ENCODE measurements around the gene S100A10. TPM values are rescaled to one million over a fixed set of nuclear protein-coding genes. Genes with fewer than 3 reads are reported as not detected.

Gene S100A10
- total RNA-seq, 1 donor from 2014 or later: 186 TPM

GRCh38 chr1:151975311-151976014 is 18.2 kb downstream of the S100A10 start:
- H3K9me3 ChIP-seq (replicated peaks): no peaks in the 10 kb centered on the region
- no peak overlapping the region for H3K4me3 ChIP-seq
- no peak for DNase-seq
- intact Hi-C loops (cut with micrococcal nuclease): no loop called here
- H3K27me3 ChIP-seq (ENCODE audit: low read depth): no peaks in the 10 kb centered on the region
- H3K4me1 ChIP-seq: peaks cover 13% of the 10 kb centered on the region
- H3K27ac ChIP-seq (replicated peaks): no peak overlapping the region
- no peaks in the 10 kb centered on the region for H3K36me3 ChIP-seq
- TF ChIP-seq CTCF (IDR thresholded peaks at IDR 0.05; ENCODE audit: borderline replicate concordance): no peak

- no peak overlapping the region for H3K4me3 ChIP-seq
- no peak overlapping the region for H3K27ac ChIP-seq (replicated peaks)
- intact Hi-C loops (cut with micrococcal nuclease): no loop called here
- TF ChIP-seq CTCF (IDR thresholded peaks at IDR 0.05; ENCODE audit: borderline replicate concordance): no peak
- peaks cover 5% of the 10 kb centered on the region for H3K4me1 ChIP-seq
- no peak for DNase-seq
- no peaks in the 10 kb centered on the region for H3K27me3 ChIP-seq (ENCODE audit: low read depth)
- no peaks in the 10 kb centered on the region for H3K9me3 ChIP-seq (replicated peaks)
- no peaks in the 10 kb centered on the region for H3K36me3 ChIP-seq
These were observed 21.0 kb downstream of the S100A10 start for GRCh38 chr1:151972542-151973248.

DNA sequence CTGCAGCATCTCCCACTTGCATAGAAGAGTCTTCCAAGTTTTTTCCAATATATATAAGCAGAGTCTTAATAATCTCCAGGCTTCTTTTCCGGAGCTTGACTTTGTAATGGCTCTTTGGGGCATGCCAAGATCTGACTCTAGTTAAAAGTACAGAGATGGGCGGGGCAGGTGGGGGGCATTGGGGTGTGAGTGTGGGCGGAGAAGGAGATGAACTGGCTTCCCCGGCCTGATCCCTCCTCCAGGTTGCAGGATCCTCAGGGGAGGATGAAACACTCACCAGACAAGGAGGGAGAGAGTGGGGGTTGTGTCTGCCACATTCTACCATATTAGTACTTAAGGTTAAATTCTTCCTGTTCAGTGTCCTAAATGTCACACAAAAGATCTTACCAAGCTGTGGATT is 23.0 kb downstream of the S100A10 start:
- no peaks in the 10 kb centered on the region for H3K27me3 ChIP-seq (ENCODE audit: low read depth)
- intact Hi-C loops (cut with micrococcal nuclease): no loop called here
- H3K36me3 ChIP-seq: no peaks in the 10 kb centered on the region
- no peak for DNase-seq
- peaks cover 5% of the 10 kb centered on the region for H3K4me1 ChIP-seq
- no peak overlapping the region for H3K27ac ChIP-seq (replicated peaks)
- no peak overlapping the region for H3K4me3 ChIP-seq
- no peaks in the 10 kb centered on the region for H3K9me3 ChIP-seq (replicated peaks)
- TF ChIP-seq CTCF (IDR thresholded peaks at IDR 0.05; ENCODE audit: borderline replicate concordance): no peak

- intact Hi-C loops (cut with micrococcal nuclease): no loop called here
- H3K4me1 ChIP-seq: peaks cover 5% of the 10 kb centered on the region
These were observed 23.5 kb downstream of the S100A10 start for GRCh38 chr1:151970128-151970527.

More at GRCh38 chr1:151970128-151970527, 23.5 kb downstream of the S100A10 start:
- no peaks in the 10 kb centered on the region for H3K9me3 ChIP-seq (replicated peaks)
- H3K27me3 ChIP-seq (ENCODE audit: low read depth): no peaks in the 10 kb centered on the region
- no peak overlapping the region for H3K27ac ChIP-seq (replicated peaks)
- no peak for DNase-seq
- H3K4me3 ChIP-seq: no peak overlapping the region
- TF ChIP-seq CTCF (IDR thresholded peaks at IDR 0.05; ENCODE audit: borderline replicate concordance): no peak
- no peaks in the 10 kb centered on the region for H3K36me3 ChIP-seq
